Neural cell (in vitro differentiated cells): ENCODE measurements around the gene ZBTB11. TPM values are rescaled to one million over a fixed set of nuclear protein-coding genes. Genes with fewer than 3 reads are reported as not detected.

Source experiments
- H2AFZ ChIP-seq: fragments of 200-600, 300-800 bp; sonication (generic), shearing (Covaris generic); 2 replicates; pipeline ENCODE4 v1.6.0; 2014; ENCODE audit warnings: low read depth, mild to moderate bottlenecking, antibody characterized with exemption, low read length, moderate library complexity
- H3F3A ChIP-seq: fragments of 200-600 bp; shearing (Covaris generic); 2 replicates; pipeline ENCODE4 v1.6.1; 2016; ENCODE audit warnings: mild to moderate bottlenecking, moderate library complexity, mixed read lengths, antibody characterized with exemption, low read length; ENCODE audit not compliant: insufficient read depth, poor library complexity, severe bottlenecking
- H3K27ac ChIP-seq: fragments of 200-600, 300-800 bp; sonication (generic), shearing (Covaris generic); 2 replicates; pipeline ENCODE4 v1.5.1; 2014; ENCODE audit warnings: mild to moderate bottlenecking, low read length, moderate library complexity
- H3K27me3 ChIP-seq: fragments of 300-800, 200-600 bp; sonication (generic), shearing (Covaris generic); 2 replicates; pipeline ENCODE4 v1.6.0; 2014; ENCODE audit warnings: mild to moderate bottlenecking, low read depth, low read length, moderate library complexity; ENCODE audit not compliant: insufficient read depth
- H3K36me3 ChIP-seq: fragments of 300-800, 200-600 bp; sonication (generic), shearing (Covaris generic); 2 replicates; pipeline ENCODE4 v1.5.1; 2014; ENCODE audit warnings: mild to moderate bottlenecking, antibody characterized with exemption, low read length, moderate library complexity; ENCODE audit not compliant: insufficient read depth
- H3K4me2 ChIP-seq: fragments of 300-800, 200-600 bp; sonication (generic), shearing (Covaris generic); 2 replicates; pipeline ENCODE4 v1.6.0; 2014; ENCODE audit warnings: mild to moderate bottlenecking, low read length
- H3K4me3 ChIP-seq: fragments of 300-800, 200-600 bp; sonication (generic), shearing (Covaris generic); 2 replicates; pipeline ENCODE4 v1.5.1; 2014; ENCODE audit warnings: mild to moderate bottlenecking, low read length, moderate library complexity
- H3K79me2 ChIP-seq: fragments of 200-600 bp; shearing (Covaris generic); replicated peaks from 2 replicates; pipeline ENCODE4 v1.6.0; 2014; ENCODE audit warnings: mild to moderate bottlenecking, low read length, moderate library complexity; ENCODE audit not compliant: insufficient read depth
- H3K9ac ChIP-seq: fragments of 300-800, 200-600 bp; sonication (generic), shearing (Covaris generic); 2 replicates; pipeline ENCODE4 v1.6.1; 2016; ENCODE audit warnings: mild to moderate bottlenecking, low read length, mixed read lengths
- H3K9me2 ChIP-seq: fragments of 200-600 bp; shearing (Covaris generic); 2 replicates; pipeline ENCODE4 v1.6.1; 2016; ENCODE audit warnings: mild to moderate bottlenecking, low read length, mixed read lengths; ENCODE audit not compliant: insufficient read depth
- H3K9me3 ChIP-seq: fragments of 200-600, 300-800 bp; sonication (generic), shearing (Covaris generic); 2 replicates; pipeline ENCODE4 v1.6.1; 2016; ENCODE audit warnings: mild to moderate bottlenecking, mixed run types, low read length, moderate library complexity, mixed read lengths
- H4K20me1 ChIP-seq: fragments of 200-600 bp; shearing (Covaris generic); 2 replicates; pipeline ENCODE4 v1.6.1; 2016; ENCODE audit warnings: mild to moderate bottlenecking, mixed run types; ENCODE audit not compliant: insufficient read depth
- CTCF ChIP-seq: fragments of 450-650 bp; IDR thresholded peaks from 2 replicates; pipeline ENCODE4 v1.5.1; 2014; ENCODE audit warnings: antibody characterized with exemption, mild to moderate bottlenecking, moderate library complexity; ENCODE audit not compliant: poor library complexity, severe bottlenecking
- EP300 ChIP-seq: fragments of 450-650 bp; conservative IDR thresholded peaks from 2 replicates; pipeline ENCODE4 v1.6.1; 2014; ENCODE audit warnings: antibody characterized with exemption, mild to moderate bottlenecking, moderate library complexity; ENCODE audit not compliant: poor library complexity, severe bottlenecking
- EZH2 ChIP-seq: fragments of 200-600, 300-800 bp; shearing (Covaris generic), sonication (generic); IDR thresholded peaks from 2 replicates; pipeline ENCODE4 v1.6.1; 2014; ENCODE audit warnings: antibody characterized with exemption, low read length, borderline replicate concordance, mild to moderate bottlenecking; ENCODE audit not compliant: insufficient read depth, poor library complexity, severe bottlenecking
- MXI1 ChIP-seq: fragments of 450-650 bp; conservative IDR thresholded peaks from 2 replicates; pipeline ENCODE4 v1.6.1; 2014; ENCODE audit warnings: antibody characterized with exemption, mild to moderate bottlenecking; ENCODE audit not compliant: poor library complexity, severe bottlenecking
- POLR2AphosphoS5 ChIP-seq: IDR thresholded peaks from 2 replicates; pipeline ENCODE4 v1.6.1; 2012
- RAD21 ChIP-seq: fragments of 450-650 bp; conservative IDR thresholded peaks from 2 replicates; pipeline ENCODE4 v1.6.1; 2014; ENCODE audit warnings: antibody characterized with exemption, mild to moderate bottlenecking, moderate library complexity
- REST ChIP-seq: IDR thresholded peaks from 2 replicates; pipeline ENCODE4 v1.6.1; 2012; ENCODE audit warnings: borderline replicate concordance
- SMC3 ChIP-seq: fragments of 450-650 bp; conservative IDR thresholded peaks from 2 replicates; pipeline ENCODE4 v1.6.1; 2014; ENCODE audit warnings: antibody characterized with exemption, mild to moderate bottlenecking, moderate library complexity; ENCODE audit not compliant: poor library complexity
- TAF1 ChIP-seq: IDR thresholded peaks from 2 replicates; pipeline ENCODE4 v1.6.1; 2012; ENCODE audit warnings: low read depth
- polyA minus RNA-seq: library from RNA; depleted of rRNA, polyadenylated mRNA; stranded (reverse); fragments of >200 nt; gene quantifications from 2 replicates; pipeline ENCODE4 v1.2.3, GENCODE V29; 2014
- polyA plus RNA-seq: library from polyadenylated mRNA; depleted of rRNA; stranded (reverse); fragments of >200 nt; gene quantifications from 2 replicates; pipeline ENCODE4 v1.2.3, GENCODE V29; 2014

Gene ZBTB11
- polyA plus RNA-seq (22.0 and 23.5 TPM in 2 replicates), polyA minus RNA-seq (80.1 and 86.7 TPM in 2 replicates)

GRCh38 chr3:101676765-101677435 lies at the start of gene ZBTB11:
Gene ZBTB11 (minus strand): TSS chr3:101677132. CDS start chr3:101676914, 218 bp downstream.
- peaks cover 4% of the 10 kb centered on the region for H3F3A ChIP-seq
- H3K36me3 ChIP-seq, result peaks cover 12% of the 10 kb centered on the region
- TF ChIP-seq TAF1 (peak; percentile 68), EP300 (peak; percentile 40), SMC3 (no peak), MXI1 (peak; percentile 96), EZH2 (no peak), POLR2AphosphoS5 (peak; percentile 98), CTCF (peak; percentile 86), RAD21 (peak; percentile 42)
- no peaks in the 10 kb centered on the region for H3K27me3 ChIP-seq
- peaks cover 31% of the 10 kb centered on the region for H3K79me2 ChIP-seq
- H3K9me3 ChIP-seq, result no peaks in the 10 kb centered on the region
- H3K4me2 ChIP-seq, result peak within 1 kb of the TSS; percentile 47
- peak within 1 kb of the TSS; percentile 96 for H3K9ac ChIP-seq
- no peaks in the 10 kb centered on the region for H3K9me2 ChIP-seq
- peak within 1 kb of the TSS; percentile 91 for H3K4me3 ChIP-seq
- H4K20me1 ChIP-seq, result no peaks in the 10 kb centered on the region
- H3K27ac ChIP-seq, result peak within 1 kb of the TSS; percentile 96
- H2AFZ ChIP-seq, result peak within 1 kb of the TSS; percentile 89

- peaks cover 25% of the 10 kb centered on the region for H3K79me2 ChIP-seq
- peak overlapping the region; percentile 90 for H3K4me2 ChIP-seq
- H4K20me1 ChIP-seq, result no peaks in the 10 kb centered on the region
- peaks cover 4% of the 10 kb centered on the region for H3F3A ChIP-seq
- H3K27me3 ChIP-seq, result no peaks in the 10 kb centered on the region
- TF ChIP-seq TAF1, result no peak
- no peak for TF ChIP-seq MXI1
- no peak for TF ChIP-seq EZH2
- no peak for TF ChIP-seq REST
- TF ChIP-seq SMC3, result no peak
- no peak for TF ChIP-seq EP300
- no peak for TF ChIP-seq CTCF
- TF ChIP-seq RAD21, result no peak
- TF ChIP-seq POLR2AphosphoS5, result no peak
- peak overlapping the region; percentile 92 for H3K27ac ChIP-seq
- H2AFZ ChIP-seq, result peak overlapping the region; percentile 92
- H3K4me3 ChIP-seq, result peak overlapping the region; percentile 74
- H3K9me2 ChIP-seq, result no peaks in the 10 kb centered on the region
- H3K9ac ChIP-seq, result peak overlapping the region; percentile 89
- peaks cover 6% of the 10 kb centered on the region for H3K36me3 ChIP-seq
- H3K9me3 ChIP-seq, result no peaks in the 10 kb centered on the region
Measured at GRCh38 chr3:101725890-101726275, 49.0 kb upstream of the ZBTB11 start.
